Suppressor macrophage (primary cell): Measurements from ENCODE around the gene HBS1L.

Experiments used
- DNase-seq, 4 experiments: peaks; one replicate each; pipeline ENCODE4 v3.0.0-alpha.2; 2020 to 2022
- total RNA-seq, 17 experiments: gene quantifications; one replicate each; lab custom pipeline; 2026; ENCODE audit warnings: mixed read lengths in 6 of 17, inconsistent platforms in 3 of 17; lab: John Stamatoyannopoulos, UW

The HBS1L gene
- total RNA-seq = 35.5 to 94.7 (median 63.9) reads per million in 17 experiments

DNA sequence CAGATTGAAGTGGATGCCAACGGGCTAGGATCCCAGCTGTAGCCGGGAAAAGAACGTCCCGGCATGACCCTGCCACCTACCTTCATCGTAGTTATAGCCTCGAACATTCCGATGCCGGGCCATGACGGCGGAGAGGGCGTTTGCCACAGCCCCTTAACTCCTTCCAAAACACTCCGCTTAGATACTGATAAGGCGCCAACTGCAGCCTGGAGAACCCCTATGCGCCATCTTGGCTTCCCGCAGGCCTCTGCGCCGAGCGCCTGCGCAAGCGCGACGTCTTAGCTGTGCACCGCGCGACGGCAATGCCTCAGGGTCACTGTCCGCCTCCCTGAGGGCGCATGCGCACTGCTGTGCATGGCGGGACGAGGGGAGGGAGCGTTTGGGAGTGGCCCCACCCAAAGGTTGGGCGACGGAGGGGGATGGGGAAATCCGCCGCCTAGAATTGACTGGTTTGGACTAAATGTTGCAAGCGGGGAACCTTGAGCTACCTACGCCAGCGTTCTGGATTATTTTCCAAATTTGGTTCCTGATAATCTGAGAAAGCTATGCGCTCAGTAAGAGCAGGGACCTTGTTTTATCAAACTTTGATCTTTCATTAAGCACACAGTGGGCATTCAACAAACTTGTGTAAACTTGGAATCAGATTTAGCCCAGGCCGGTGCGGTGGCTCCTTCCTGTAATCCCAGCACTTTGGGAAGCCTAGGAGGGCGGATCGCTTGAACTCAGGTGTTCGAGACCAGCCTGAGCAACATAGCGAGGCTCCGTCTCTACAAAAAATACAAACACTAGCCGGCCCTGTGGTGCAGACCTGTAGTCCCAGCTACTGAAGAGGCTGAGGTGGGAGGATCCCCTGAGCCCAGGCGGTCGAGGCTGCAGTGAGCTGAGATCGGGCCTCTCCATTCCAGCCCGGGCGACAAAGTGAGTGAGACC lies at the start of gene HBS1L:
Gene HBS1L, minus strand, starts transcription at position 254 of the 930 bp plus-strand sequence. Its CDS starts 131 bp downstream, at position 123.
- peak; percentile 99 to 100 (median 99) for DNase-seq

- DNase-seq = no peak
Measured at GRCh38 chr6:135104199-135104598, 49.6 kb upstream of the HBS1L start.

- no peak for DNase-seq
Measured at GRCh38 chr6:135102191-135102590, 47.6 kb upstream of the HBS1L start.

DNA sequence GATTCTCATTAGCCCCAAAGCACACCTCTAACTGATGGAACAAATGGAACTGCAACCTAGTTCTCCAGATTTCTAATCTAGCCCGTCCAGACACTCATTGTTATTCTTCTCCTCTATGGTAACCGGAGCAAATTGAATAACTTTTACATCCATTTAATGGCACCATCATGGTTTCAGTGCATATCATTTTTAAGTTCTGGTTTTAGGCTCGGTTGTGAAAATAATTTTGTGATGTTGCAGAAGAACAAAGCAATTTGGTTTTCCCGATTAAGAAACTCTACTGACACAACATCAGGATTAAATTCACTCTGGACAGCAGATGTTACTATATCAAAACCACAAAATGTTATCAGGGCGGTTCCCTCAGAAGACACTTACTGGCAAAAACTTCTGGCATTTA lies 42.5 kb upstream of the HBS1L start:
- DNase-seq = no peak

DNA sequence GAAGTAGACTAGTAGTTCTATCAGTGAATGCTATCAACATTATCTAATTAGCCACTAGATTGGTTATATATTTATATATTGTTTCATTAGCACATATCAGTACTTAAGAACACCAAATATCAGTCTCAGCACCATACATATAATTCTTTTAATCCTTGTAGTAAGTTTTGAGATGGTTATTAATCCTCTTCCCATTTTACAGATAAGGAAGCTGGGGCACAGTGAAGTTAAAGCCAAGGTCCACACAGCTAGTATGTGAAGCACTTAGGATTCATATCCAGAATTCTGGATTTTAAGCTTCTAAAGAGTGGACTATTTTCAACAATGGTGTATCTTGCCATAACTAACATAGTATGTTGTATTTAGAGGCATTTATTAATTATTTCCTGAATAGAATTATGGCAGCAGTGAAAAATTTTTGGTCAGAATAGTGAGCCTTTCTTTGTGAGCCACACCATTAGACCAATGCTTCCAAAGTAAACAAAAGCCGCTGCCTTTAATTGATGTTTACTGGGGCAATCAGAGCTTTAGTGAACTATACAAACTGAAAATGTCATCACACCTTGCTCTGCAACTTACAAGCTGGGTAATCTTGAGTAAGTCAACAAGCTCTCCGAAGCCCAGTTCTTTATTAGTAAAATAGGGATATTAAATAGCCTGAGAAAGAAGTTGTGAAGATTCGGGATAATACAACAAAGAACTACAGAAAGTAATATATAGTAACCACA lies 41.9 kb upstream of the HBS1L start:
- no peak for DNase-seq

DNA sequence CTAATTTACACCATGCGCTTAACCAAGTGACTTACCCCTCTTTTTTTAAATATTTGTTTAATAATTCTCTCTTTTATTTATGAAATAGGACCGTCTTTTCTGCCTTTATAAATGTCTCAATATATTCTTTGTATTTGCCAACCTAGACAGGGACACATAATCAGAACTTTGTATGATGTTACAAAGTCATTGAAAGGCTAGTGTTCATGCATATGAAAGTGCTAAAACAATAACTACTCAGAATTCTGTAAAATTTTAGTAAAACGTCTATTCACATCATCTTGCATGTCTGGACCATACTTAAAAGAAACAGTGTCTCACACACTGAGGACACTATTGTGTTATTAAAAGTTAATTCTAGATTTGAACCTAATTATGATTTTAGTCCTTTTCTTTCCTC lies 41.1 kb upstream of the HBS1L start:
- no peak for DNase-seq

- DNase-seq = no peak
Measured at GRCh38 chr6:135094403-135094821, 39.8 kb upstream of the HBS1L start.

GRCh38 chr6:135093578-135093977 lies 39.0 kb upstream of the HBS1L start:
- DNase-seq = no peak

DNA sequence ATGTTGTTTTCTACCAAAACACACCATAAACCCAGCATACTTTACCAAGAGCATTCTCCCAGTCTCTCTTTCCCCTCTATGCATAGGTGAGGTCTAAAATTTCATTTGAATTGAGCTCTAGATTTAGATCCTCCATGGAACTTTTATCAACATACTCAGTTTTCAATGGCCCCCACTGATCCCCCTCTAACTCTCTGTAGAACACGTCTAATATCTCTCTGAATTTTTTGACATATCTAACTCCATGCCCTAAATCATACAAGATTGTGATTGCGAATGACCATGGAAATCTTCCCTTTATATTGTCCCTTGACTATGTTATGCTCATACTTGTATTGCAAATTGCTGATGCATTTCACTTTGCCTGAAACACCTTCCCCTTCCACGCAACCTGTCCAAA lies 38.1 kb upstream of the HBS1L start:
- DNase-seq = no peak

DNA sequence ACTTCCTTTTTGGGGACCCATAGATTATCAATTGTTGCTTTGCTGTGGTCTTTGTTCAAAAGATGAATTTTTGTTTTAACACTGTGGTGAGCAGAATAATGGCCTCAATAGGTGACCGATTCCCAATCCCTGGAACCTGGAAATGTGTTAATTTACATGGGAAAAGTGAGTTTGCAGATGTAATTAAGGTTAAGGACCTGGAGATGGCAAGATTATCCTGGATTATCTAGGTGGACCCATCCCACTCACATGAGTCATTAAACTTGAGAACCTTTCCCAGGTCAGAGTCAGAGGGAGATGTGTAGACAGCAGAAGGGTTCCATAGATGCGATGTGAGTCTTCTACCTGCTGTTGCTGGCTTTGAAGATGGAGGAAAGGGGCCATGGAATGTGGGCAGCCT lies 36.2 kb upstream of the HBS1L start:
- DNase-seq = no peak

DNA sequence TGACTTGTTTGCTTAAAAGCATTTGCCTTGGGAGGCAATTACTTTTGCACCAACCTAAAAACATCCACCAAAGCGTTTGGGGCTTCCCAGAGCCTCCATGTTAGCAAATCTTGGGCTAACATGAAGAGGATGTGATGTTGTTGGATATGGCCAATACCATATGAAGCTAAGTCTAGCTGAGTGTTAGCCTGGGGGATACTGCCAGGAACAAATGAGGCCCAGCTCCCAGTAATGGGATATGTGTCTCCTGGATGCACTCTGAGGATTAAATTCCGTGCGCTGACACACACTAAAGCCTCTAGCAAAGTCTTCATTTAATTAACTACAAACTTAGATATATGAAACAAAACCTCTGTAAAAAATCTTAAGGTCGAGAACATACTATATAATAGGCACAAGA lies 35.3 kb upstream of the HBS1L start:
- DNase-seq = no peak

DNA sequence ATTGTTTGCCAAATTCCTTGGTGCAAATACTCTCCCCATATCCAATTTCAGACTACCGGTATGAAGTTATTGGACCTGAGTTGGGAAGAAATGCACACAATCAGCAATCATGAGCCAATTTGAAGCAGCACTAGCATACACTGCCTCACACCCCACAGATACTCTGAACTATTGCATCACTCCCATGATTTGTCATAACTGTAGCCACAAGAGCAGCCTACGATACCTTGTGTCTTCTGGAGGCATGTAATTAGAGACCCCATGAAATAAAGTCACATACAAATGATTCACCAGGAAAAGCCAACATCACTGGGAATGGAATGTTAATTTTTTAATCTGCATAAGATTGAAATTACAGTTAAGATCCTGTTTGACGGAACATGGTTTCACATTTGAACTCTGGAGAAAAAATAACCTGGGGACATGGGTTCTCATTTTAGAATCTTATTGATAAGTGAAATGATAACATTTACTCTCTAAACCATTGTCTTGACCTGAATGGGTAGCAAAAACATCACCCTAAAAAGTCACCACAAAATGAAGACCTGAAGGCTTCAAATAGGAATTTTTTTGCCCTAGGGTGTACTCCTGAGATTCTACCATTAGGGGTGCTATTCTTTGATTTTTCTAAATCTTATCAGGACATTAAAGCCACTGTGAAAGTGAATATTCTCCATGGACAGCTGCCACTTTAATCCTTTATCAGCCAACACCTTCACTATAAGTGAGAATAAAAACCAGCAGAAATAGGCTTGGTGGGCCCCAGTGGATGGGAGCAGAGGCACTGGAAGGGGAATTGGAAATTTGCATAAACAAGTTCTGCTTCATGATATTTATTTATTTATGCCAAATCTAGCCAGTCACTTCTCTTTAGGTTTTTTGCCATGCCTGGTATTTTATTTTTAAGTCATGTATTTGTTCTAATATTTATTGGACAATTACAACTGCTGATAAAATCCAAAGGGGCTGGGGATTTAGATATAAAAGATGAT lies 34.5 kb upstream of the HBS1L start:
- DNase-seq = peak; percentile 49 to 79 (median 66)

DNA sequence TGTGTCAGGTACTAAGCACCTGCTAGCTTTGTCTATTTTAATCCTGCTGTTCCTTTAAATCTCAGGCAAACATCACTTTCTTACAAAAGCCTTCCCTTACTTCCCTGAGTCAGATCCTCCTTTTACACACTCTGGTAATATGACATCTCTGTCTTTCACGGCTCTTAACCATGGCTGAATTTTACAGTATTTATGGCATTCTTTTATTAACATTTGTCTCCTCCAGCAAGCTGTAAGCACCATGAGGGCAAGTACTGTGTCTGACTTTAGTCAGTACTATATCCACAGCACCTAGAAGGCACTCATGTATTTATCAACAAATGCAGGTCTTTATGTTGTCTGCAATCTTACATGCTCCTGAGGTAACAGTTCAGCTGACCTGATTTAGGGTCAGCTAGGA lies 33.7 kb upstream of the HBS1L start:
- DNase-seq = peak; percentile 7 to 59 (median 40)

DNA sequence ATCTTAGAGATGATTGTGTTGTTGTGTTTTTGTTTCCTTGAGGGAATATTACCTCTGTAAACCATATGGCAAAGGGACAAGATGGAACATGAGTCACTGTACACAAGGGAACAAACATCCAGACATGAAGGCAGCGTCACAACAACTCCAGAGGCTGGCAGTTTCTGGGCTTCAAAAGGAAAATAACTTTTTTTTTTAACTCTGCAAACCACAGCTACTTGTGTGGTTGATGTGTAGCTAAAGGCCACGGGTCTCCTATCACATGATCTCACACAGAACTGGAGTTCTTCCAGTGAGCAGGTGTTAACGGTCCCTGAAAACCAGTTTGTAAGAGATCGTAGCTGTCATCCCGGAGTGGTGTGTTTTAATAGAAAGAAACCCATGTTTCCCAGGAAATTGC lies 33.2 kb upstream of the HBS1L start:
- peak; percentile 25 to 44 (median 32) for DNase-seq

- peak in 2 of 4 experiments; percentile 3 to 7 for DNase-seq
Measured at GRCh38 chr6:135087403-135087802, 32.8 kb upstream of the HBS1L start.

DNA sequence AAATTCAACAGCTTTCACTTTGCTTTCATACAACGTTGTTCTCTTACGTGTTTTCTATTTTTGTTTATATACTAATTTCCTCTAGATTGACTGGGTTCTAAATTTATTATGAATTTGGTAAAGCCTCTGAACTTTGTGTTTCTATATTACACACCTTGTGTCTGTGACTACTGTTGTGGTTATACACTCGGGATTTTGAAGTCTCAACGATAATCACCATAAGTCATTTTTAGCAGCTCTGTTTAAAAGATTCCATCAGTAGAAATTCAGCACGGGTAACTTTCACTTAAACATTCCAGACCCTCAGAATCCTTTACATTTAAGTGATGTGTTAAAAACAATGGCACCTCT lies 31.8 kb upstream of the HBS1L start:
- DNase-seq = no peak

GRCh38 chr6:135085700-135086413 lies 31.2 kb upstream of the HBS1L start:
- no peak for DNase-seq

GRCh38 chr6:135084916-135085269 lies 30.3 kb upstream of the HBS1L start:
- no peak for DNase-seq

- no peak for DNase-seq
Measured at GRCh38 chr6:135084001-135084915, 29.6 kb upstream of the HBS1L start.

GRCh38 chr6:135081966-135082365 lies 27.3 kb upstream of the HBS1L start:
- DNase-seq = no peak

- DNase-seq = no peak
Measured at GRCh38 chr6:135075018-135075417, 20.4 kb upstream of the HBS1L start.
